AG04450 (cell line): ENCODE data around the gene ATP8B2. TPM values are rescaled to one million over a fixed set of nuclear protein-coding genes. Genes with fewer than 3 reads are reported as not detected.

Experiments
- CTCF ChIA-PET: fragments of 300-600, 350-600 bp; formaldehyde crosslinking; extraction: SDS; loops from one replicate; lab custom pipeline; 2022; ENCODE audit warnings: antibody characterized with exemption, inconsistent platforms; lab: Charles Lee
- POLR2A ChIA-PET: fragments of 350-600 bp; formaldehyde crosslinking; extraction: SDS; loops from one replicate; lab custom pipeline; 2021; ENCODE audit warnings: antibody characterized with exemption, inconsistent platforms; lab: Yijun Ruan, JAX
- DNase-seq: peaks from one replicate; pipeline ENCODE4 v3.0.0-alpha.2; 2011; ENCODE audit warnings: low read depth, low spot score
- H3K27ac ChIP-seq: one replicate; pipeline ENCODE4 v1.5.1; 2012; ENCODE audit warnings: low read depth, low read length, control low read depth
- H3K27me3 ChIP-seq: one replicate; pipeline ENCODE4 v1.6.0; 2012; ENCODE audit warnings: low read length; ENCODE audit not compliant: control insufficient read depth, insufficient read depth
- H3K4me3 ChIP-seq: 2 replicates; pipeline ENCODE4 v1.5.1; 2011; ENCODE audit warnings: mild to moderate bottlenecking, low read depth, low read length, control low read depth
- H3K9me3 ChIP-seq: 2 replicates; pipeline ENCODE4 v1.5.1; 2012; ENCODE audit warnings: low read length; ENCODE audit not compliant: control insufficient read depth, insufficient read depth
- CTCF ChIP-seq: IDR thresholded peaks from 2 replicates; pipeline ENCODE4 v1.5.1; 2011; ENCODE audit warnings: low read depth, low read length, control low read depth, inconsistent platforms
- polyA plus RNA-seq: library from polyadenylated mRNA; depleted of rRNA; stranded (reverse); fragments of >200 nt; gene quantifications from 2 replicates; pipeline ENCODE4 v1.2.3, GENCODE V29; 2011

Gene ATP8B2
- polyA plus RNA-seq, 1 experiment = 42.5 TPM

GRCh38 chr1:154330669-154331068 is 5.3 kb downstream of the ATP8B2 start:
- DNase-seq = no peak
- ChIA-PET POLR2A (no interaction called here), CTCF (no interaction called here)

GRCh38 chr1:154334079-154335024 is 9.0 kb downstream of the ATP8B2 start:
- Histone ChIP-seq H3K4me3 (no peak overlapping the region), H3K9me3 (no peaks in the 10 kb centered on the region), H3K27me3 (no peaks in the 10 kb centered on the region), H3K27ac (peak overlapping the region; percentile 90)
- CTCF ChIA-PET = interaction anchor here (0.5 to 5.4 kb wide), 51 partner anchors 10 to 702 kb away, joined by 3 to 145 read pairs (median 4); partner anchors contain the start of genes ATP8B2 and TPM3
- DNase-seq = no peak
- POLR2A ChIA-PET = interaction anchor here (0.7 to 2.7 kb wide), 2 partner anchors 8 to 114 kb away, joined by 3 to 9 read pairs; partner anchors contain the start of gene UBAP2L
- no peak for TF ChIP-seq CTCF

More at GRCh38 chr1:154330669-154331068, 5.3 kb downstream of the ATP8B2 start:
- no peak for TF ChIP-seq CTCF
- Histone ChIP-seq H3K27ac (no peak overlapping the region), H3K4me3 (no peak overlapping the region), H3K9me3 (no peaks in the 10 kb centered on the region), H3K27me3 (no peaks in the 10 kb centered on the region)

DNA sequence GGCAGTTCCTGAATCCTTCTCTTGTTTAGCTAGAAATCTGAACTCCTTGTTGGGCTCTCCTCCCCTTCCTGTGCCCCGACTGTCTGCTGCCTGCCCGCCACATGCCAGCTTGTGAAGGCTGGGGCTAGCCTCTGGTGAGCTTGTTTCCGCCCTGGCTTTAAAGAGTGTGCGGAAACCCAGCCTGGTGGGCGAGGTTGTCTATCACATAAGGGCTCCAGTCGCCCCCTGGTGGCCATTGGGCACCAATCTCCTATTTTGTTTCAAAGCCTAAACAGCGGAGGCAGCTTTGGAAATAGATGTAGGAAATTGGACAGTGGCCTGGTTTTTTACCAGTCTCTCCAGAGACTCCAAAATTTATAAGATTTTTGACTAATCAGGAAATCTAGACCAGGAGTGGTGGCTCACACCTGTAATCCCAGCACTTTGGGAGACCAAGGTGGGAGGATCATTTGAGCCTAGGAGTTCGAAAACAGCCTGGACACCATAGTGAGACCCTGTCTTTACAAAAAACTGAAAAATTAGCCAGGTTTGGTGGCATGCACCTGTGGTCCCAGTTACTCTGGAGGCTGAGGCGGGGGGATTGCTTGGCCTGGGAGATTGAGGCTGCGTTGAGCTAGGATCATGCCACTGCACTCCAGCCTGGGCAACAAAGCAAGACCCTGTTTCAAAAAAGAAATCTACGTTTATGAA is 9.8 kb downstream of the ATP8B2 start:
- DNase-seq = no peak
- H3K27me3 ChIP-seq = no peaks in the 10 kb centered on the region
- ChIA-PET POLR2A (interaction anchor here (0.7 to 2.7 kb wide), 2 partner anchors 9 to 115 kb away, joined by 3 to 9 read pairs; partner anchors contain the start of gene UBAP2L), CTCF (interaction anchor here (0.5 to 5.4 kb wide), 55 partner anchors 11 to 703 kb away, joined by 3 to 145 read pairs (median 4); partner anchors contain the start of genes ATP8B2 and TPM3)
- H3K4me3 ChIP-seq = no peak overlapping the region
- TF ChIP-seq CTCF = peak; percentile 88
- peak overlapping the region; percentile 90 for H3K27ac ChIP-seq
- no peaks in the 10 kb centered on the region for H3K9me3 ChIP-seq

GRCh38 chr1:154337253-154337894 is 12.0 kb downstream of the ATP8B2 start:
- H3K27me3 ChIP-seq = no peaks in the 10 kb centered on the region
- H3K27ac ChIP-seq = no peak overlapping the region
- H3K4me3 ChIP-seq = no peak overlapping the region
- H3K9me3 ChIP-seq = no peaks in the 10 kb centered on the region; the same call in 1 of the 2 replicates
- ChIA-PET CTCF (interaction anchor here (0.6 to 5.4 kb wide), 6 partner anchors 12 to 209 kb away, joined by 3 to 145 read pairs (median 6); partner anchors contain the start of gene ATP8B2), POLR2A (no interaction called here)
- no peak for TF ChIP-seq CTCF
- DNase-seq = no peak
